ENCODE results near the gene CTNND2. TPM values are rescaled to one million over a fixed set of nuclear protein-coding genes. Genes with fewer than 3 reads are reported as not detected.

CTNND2 gene
- total and polyA plus RNA-seq, 9 of the 15 experiments (the other 6 are each of a cell fraction or from before 2014, with no cell fraction given): 0.03 to 0.35 TPM; not detected in 7

DNA sequence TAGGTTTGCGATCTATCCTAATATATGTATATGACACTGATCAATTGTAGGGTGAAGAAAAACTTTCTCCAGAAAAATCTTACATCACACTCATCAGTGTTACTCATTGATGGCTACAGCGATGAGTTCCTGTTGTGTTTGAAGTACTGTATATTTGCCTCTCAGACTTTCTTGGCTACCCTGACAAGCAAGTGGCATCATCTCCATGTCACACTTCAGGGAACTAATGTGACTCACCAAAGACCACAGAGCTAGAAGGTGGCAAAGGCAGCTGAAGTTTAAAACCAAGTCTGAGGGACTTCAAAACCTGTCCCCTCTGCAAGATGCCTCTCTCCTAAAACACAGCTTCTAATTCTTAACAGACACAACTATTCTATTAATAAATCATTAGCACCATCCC, 451.4 kb downstream of the CTNND2 start (continued):
- TF ChIP-seq, protein P1, sequence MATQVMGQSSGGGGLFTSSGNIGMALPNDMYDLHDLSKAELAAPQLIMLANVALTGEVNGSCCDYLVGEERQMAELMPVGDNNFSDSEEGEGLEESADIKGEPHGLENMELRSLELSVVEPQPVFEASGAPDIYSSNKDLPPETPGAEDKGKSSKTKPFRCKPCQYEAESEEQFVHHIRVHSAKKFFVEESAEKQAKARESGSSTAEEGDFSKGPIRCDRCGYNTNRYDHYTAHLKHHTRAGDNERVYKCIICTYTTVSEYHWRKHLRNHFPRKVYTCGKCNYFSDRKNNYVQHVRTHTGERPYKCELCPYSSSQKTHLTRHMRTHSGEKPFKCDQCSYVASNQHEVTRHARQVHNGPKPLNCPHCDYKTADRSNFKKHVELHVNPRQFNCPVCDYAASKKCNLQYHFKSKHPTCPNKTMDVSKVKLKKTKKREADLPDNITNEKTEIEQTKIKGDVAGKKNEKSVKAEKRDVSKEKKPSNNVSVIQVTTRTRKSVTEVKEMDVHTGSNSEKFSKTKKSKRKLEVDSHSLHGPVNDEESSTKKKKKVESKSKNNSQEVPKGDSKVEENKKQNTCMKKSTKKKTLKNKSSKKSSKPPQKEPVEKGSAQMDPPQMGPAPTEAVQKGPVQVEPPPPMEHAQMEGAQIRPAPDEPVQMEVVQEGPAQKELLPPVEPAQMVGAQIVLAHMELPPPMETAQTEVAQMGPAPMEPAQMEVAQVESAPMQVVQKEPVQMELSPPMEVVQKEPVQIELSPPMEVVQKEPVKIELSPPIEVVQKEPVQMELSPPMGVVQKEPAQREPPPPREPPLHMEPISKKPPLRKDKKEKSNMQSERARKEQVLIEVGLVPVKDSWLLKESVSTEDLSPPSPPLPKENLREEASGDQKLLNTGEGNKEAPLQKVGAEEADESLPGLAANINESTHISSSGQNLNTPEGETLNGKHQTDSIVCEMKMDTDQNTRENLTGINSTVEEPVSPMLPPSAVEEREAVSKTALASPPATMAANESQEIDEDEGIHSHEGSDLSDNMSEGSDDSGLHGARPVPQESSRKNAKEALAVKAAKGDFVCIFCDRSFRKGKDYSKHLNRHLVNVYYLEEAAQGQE (IDR thresholded peaks at IDR 0.05; ENCODE audit: borderline replicate concordance): no peak
- TF ChIP-seq, protein P1 (CRISPR knock-in tag; IDR thresholded peaks at IDR 0.05; ENCODE audit: low read depth): no peak
- no peak for TF ChIP-seq ZNF76 (CRISPR knock-in tag; IDR thresholded peaks at IDR 0.05; ENCODE audit: borderline replicate concordance)
- TF ChIP-seq LEF1 (IDR thresholded peaks at IDR 0.05): no peak
- no peak for TF ChIP-seq SLC30A9 (CRISPR knock-in tag; IDR thresholded peaks at IDR 0.05)
- TF ChIP-seq, protein P2, sequence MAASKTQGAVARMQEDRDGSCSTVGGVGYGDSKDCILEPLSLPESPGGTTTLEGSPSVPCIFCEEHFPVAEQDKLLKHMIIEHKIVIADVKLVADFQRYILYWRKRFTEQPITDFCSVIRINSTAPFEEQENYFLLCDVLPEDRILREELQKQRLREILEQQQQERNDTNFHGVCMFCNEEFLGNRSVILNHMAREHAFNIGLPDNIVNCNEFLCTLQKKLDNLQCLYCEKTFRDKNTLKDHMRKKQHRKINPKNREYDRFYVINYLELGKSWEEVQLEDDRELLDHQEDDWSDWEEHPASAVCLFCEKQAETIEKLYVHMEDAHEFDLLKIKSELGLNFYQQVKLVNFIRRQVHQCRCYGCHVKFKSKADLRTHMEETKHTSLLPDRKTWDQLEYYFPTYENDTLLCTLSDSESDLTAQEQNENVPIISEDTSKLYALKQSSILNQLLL (CRISPR knock-in tag; IDR thresholded peaks at IDR 0.05; ENCODE audit: borderline replicate concordance): no peak
- no peak for TF ChIP-seq CEBPZ (IDR thresholded peaks at IDR 0.05; ENCODE audit: borderline replicate concordance, low read depth, low read length)
- TF ChIP-seq CBX2 (IDR thresholded peaks at IDR 0.05; ENCODE audit: insufficient read depth, low read length, poor library complexity, severe bottlenecking): no peak
- TF ChIP-seq, protein P3, sequence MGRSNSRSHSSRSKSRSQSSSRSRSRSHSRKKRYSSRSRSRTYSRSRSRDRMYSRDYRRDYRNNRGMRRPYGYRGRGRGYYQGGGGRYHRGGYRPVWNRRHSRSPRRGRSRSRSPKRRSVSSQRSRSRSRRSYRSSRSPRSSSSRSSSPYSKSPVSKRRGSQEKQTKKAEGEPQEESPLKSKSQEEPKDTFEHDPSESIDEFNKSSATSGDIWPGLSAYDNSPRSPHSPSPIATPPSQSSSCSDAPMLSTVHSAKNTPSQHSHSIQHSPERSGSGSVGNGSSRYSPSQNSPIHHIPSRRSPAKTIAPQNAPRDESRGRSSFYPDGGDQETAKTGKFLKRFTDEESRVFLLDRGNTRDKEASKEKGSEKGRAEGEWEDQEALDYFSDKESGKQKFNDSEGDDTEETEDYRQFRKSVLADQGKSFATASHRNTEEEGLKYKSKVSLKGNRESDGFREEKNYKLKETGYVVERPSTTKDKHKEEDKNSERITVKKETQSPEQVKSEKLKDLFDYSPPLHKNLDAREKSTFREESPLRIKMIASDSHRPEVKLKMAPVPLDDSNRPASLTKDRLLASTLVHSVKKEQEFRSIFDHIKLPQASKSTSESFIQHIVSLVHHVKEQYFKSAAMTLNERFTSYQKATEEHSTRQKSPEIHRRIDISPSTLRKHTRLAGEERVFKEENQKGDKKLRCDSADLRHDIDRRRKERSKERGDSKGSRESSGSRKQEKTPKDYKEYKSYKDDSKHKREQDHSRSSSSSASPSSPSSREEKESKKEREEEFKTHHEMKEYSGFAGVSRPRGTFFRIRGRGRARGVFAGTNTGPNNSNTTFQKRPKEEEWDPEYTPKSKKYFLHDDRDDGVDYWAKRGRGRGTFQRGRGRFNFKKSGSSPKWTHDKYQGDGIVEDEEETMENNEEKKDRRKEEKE (IDR thresholded peaks at IDR 0.05; ENCODE audit: borderline replicate concordance in 1 of 2, control insufficient read depth in 1 of 2, low read depth in 2 of 2, low read length in 1 of 2): no peak
- no peak for TF ChIP-seq ZNF316 (IDR thresholded peaks at IDR 0.05)
- no peak for TF ChIP-seq ADNP (tag; IDR thresholded peaks at IDR 0.05)
- TF ChIP-seq NCOA2 (IDR thresholded peaks at IDR 0.05; ENCODE audit: partially characterized antibody in 2 of 2): no peak

Data from K562 (cell line).